Fibroblast of lung (primary cell): ENCODE data around the gene IGFALS.

Experiments
- EZH2 ChIP-seq: IDR thresholded peaks from 2 replicates; pipeline ENCODE4 v1.5.1; 2012; ENCODE audit warnings: low read length, control low read depth, mild to moderate bottlenecking; ENCODE audit errors: missing control alignments
- TF ChIP-seq, protein P1 (sequence below), 2 donors: IDR thresholded peaks in 1 of 2; conservative IDR thresholded peaks in 1 of 2; 1 replicate in 1 of 2; 2 replicates in 1 of 2; pipeline ENCODE4 v1.5.1; 2011 to 2012; ENCODE audit warnings: low read length in 2 of 2, control low read depth in 1 of 2, inconsistent platforms in 1 of 2, low read depth in 1 of 2, mild to moderate bottlenecking in 1 of 2

DNA sequence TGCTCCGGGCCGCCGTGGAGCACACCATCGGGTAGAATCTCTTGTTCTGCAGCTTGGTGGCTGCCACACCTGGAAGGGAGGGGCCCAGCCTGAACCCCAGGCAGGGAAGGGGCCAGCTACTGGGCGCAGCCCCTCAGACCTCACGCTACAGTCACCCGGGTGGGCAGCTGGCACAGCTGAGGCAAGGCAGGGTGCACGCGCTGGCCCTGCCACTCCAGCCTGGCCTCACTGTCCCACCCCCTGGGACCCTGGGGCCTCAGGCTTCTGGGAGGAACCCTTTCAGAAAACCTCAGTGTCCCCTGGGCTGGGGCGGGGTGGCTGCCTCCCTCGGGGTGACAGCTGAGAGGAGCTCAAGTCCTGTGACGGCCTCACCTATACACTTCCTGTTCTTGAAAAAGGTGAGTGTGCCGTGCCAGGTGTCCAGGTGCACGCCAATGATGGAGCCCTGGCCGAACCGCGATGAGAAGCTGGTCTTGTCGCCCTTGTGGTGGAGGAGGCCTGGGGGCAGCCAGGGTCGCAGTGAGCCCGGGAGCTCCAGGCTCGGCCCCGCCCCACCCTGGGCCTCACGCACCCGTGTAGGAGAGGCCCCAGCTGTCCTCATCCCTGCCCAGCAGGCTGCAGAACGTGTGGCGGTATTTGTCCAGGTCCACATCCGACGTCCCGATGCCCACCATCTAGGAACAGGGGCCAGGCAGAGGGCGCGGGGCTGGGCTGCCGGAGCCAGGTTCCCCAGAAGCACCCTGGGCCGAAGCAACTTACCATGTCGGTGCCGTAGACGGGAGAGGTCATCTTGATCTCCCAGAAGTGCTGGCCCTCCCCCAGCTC is 15.9 kb downstream of the IGFALS start:
- TF ChIP-seq, protein P1, sequence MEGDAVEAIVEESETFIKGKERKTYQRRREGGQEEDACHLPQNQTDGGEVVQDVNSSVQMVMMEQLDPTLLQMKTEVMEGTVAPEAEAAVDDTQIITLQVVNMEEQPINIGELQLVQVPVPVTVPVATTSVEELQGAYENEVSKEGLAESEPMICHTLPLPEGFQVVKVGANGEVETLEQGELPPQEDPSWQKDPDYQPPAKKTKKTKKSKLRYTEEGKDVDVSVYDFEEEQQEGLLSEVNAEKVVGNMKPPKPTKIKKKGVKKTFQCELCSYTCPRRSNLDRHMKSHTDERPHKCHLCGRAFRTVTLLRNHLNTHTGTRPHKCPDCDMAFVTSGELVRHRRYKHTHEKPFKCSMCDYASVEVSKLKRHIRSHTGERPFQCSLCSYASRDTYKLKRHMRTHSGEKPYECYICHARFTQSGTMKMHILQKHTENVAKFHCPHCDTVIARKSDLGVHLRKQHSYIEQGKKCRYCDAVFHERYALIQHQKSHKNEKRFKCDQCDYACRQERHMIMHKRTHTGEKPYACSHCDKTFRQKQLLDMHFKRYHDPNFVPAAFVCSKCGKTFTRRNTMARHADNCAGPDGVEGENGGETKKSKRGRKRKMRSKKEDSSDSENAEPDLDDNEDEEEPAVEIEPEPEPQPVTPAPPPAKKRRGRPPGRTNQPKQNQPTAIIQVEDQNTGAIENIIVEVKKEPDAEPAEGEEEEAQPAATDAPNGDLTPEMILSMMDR (conservative IDR thresholded peaks at IDR 0.05 in 1 of 2, IDR thresholded peaks at IDR 0.05 in 1 of 2; ENCODE audit: low read depth in 1 of 2, low read length in 2 of 2), result no peak
- TF ChIP-seq EZH2, result no peak
